ENCODE measurements around the gene UPK3B.
"Not testable (repeated sequence)": the region's sequence is repeated elsewhere in the genome, so short reads cannot be mapped to it uniquely, and the experiment has no call there.

UPK3B gene

DNA sequence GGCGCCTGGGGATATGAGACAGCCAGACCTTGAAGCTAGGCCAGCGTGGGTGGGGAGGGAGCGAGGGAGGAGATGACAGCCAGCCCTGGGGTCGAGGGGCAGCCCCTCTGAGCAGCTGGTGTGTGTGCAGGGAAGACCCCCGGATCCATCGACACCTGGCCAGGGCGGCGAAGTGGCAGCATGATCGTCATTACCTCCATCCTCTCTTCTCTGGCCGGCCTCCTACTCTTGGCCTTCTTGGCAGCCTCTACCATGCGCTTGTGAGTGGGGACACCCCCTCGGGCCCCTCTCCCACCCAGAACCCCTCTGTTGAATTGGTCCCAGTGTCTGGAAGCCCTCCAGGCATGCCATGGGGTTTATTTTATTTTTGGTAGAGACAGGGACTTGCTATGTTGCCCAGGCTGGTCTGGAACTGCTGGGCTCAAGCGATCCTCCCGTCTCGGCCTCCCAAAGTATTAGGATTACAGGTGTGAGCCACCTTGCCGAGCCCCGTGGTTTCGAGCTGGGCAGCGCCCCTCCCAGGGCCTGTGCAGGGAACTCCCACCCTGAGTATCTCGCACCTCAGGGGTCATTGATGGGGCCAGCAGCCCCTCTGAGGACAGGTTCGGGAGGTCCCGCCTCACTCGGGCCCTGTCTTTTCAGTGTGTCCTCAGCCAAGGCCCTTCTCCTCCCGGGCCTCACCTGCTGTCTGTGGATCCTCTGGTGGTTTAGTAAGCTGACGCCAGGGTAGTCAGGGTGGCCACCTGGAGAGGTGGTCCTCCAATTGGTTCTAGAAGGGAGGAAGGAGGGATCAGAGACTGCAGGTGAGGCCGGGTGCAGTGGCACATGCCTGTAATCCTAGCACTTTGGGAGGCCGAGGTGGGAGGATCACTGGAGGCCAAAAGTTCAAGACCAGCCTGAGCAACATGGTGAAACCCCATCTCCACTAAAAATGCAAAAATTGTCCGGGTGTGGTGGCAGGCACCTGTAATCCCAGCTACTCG is 3.8 kb downstream of the UPK3B start:
- DNase-seq: no peak

DNA sequence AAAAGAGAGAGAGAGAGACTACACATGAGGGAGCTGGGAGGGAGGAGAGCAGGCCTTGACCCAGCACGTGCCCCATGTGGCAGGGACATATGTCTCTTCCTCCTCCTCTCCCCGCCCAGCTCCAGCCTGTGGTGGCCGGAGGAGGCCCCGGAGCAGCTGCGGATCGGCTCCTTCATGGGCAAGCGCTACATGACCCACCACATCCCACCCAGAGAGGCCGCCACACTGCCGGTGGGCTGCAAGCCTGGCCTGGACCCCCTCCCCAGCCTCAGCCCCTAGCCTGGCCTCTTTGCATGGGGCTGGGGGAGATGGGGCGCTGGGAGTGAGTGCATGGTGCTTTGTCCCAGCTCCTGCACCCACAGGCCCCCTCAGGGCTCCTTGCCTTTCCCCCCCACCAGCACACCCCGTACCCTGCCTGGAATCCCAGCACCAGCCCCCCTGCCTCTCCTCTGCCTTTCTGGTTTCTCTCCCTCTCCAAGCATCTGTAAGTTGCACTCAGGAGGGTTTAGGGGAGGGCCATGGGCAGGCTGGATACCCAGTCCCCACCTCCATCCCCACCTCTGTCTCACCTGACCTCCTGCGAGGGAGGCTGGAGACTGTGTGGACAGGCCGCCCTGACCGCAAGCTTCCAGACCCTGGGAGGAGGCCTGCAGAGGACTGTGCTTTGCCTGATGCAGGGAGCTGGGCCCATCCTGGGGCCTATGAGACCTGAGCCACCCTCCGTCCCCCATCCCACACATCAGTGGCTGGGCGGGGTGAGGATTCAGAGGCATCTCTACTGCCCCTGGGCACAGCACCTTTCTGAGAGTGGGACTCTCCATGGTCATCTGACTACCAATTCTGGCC is 4.8 kb downstream of the UPK3B start:
- DNase-seq: no peak

DNA sequence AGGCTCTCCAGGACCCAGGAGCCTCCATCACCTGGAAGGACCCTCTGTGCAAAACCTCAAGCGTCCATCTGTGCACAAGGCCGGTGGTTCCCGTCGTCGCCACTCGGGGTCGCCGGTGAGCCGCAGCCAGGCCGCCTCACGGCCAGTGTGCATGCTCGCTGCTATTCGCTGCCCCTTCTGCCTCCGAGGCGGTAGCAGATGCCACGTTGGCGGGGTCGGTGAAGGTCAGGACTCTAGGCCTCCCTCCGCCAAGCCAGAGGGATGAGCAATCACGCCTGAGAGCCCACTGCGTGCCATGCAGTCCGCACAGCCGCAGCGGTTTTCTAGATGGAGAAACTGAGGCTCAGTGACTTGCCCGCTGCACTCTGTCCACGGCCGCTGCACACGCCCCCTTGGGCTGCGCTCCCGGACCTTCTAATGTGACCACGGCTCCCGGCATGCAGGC is 5.7 kb downstream of the UPK3B start:
- no peak for DNase-seq

DNA sequence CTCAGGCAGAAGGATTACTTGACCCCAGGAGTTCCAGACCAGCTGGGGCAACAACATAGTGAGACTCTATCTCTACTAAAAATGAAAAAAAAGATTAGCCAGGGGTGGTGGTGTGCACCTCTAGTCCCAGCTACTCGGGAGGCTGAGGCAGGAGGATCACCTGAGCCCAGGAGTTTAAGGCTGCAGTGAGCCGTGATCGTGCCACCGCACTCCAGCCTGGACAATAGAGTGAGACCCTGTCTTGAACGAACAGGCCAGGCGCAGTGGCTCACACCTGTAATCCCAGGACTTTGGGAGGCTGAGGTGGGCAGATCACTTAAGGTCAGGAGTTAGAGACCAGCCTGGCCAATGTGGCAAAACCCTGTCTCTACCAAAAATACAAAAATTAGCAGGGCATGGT is 6.6 kb downstream of the UPK3B start:
- DNase-seq: not testable (repeated sequence)

DNA sequence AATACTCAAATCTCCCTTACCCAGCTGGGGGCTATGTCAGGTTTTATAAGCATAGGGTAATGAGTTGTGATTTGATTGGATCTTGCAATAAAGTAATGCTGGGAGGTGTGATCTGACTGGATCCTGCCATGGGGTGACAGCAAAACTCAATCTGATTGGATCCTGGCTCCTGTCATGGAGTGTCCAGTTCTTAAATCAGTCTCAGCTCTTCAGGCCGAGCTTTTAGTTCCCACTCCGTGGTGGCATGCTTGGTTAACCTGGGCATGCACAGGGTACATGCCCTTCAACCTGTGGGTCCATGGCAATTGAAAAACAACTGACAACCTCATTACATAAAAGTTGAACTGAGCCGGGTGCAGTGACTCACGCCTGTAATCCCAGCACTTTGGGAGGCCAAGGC is 15.8 kb downstream of the UPK3B start:
- not testable (repeated sequence) for DNase-seq

DNA sequence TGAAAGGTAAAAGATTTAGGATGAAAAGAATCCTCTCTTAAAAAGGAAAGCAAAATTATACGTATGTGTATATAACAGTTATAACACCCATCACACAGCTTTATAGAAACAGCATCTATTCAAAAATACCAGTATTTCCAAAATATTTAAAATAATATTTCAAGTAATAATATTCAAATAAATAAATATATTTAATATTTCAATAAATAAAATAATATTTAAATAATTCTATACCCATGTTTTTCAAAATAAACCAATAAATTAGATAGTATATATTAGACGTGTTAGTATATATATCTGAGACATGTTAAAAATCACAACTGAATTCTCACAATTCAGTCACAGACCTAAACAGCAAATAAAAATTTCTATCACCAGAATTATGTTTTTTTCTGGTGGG is 21.3 kb downstream of the UPK3B start:
- DNase-seq: not testable (repeated sequence)

DNA sequence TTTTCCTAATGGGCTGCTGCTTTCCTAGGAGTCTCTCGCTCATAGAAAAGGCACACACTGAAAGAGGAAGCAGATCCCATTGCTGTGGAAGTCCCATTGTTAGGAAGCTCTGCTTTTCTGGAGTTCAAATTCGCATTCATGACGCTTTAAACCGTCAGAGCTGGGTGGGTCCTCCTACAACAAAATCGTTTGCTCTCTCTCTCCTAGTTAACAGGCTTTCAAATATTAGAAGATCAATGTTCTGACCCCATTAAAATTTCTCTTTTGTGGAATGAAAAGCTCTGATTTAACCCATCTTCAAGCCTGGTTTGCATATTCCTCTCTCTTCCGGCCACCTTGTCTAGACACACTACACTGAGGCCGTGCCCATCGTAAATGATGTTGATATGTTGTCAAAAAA is 32.8 kb downstream of the UPK3B start, which contains the start of gene SPDYE16:
TSS of gene SPDYE16 (minus strand) at position 101 of the 400 bp plus-strand sequence. CDS start 1,838 bp downstream, outside the sequence.
- DNase-seq: not testable (repeated sequence)

DNA sequence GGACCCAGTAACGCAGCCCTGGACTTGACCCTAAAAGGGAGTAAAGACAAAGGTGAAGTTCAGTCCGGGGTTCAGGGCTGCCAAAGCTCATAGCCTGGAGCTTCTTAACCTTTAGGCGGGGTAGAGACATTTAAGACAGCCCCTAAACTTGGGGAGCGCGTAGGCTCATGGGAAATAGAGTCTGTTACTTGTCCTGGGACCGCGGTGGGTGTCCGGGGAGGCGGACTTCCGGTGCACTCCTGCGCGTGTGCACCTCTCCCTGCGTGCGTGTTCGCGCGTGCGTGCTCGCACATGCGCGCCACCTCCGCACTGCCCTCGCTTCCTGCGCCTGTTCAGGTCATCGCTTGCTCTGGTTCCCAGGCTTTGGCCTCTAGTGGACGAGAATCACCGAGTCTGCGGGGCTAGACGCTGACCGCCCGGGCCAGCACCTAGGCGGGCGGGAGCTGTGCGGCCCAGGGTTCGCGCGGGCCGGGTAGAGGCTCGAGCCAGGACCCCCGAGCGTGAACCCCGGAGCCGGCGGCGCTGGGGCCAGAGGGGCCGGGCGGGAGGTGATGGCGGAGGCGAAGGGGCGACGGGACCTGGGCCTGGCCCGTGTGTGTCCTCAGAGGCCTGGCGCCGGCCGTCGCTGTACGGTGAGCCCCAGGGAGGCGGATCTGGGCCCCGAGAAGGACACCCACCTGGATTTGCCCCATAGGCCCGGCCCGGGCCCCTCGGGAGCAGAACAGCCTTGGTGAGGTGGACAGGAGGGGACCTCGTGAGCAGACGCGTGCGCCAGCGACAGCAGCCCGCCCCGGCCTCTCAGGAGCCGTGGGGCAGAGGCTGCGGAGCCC is 38.9 kb downstream of the UPK3B start:
- peak; percentile 74 for DNase-seq

DNA sequence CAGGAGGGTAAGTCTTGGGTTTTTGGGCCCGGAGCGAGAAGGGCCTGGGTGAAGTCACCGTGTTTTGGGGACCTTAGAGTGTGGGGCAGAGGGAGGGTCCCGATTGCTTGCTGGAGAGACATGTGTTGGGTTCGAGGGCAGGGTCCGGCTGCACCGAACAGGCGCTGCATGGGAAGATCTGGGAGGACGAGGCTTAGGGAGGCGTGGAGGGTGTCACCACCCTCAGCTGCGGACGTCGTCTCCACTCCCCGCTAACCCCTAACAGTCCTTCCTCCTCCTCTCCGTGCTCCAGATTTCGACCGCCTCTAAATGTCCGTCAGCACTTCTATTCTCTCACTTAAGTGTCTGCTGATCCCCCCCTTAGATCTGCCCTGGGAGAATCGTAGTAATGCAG is 39.5 kb downstream of the UPK3B start:
- DNase-seq: not testable (repeated sequence)

DNA sequence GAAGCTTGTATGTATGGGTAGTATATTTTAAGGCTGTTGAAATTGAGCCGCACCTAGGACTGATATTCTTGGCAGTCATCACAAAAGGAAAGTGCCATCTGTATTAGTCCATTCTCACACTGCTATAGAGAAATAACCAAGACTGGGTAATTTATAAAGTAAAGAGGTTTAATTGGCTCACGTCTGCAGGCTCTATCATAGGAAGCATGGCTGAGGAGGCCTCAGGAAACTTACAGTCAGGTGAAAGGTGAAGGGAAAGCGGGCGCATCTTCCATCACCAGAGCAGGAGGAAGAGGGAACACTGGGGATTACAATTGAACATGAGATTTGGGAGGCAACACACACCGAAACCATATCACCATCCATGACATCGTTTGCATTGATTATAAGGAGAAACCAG is 41.6 kb downstream of the UPK3B start:
- not testable (repeated sequence) for DNase-seq

DNA sequence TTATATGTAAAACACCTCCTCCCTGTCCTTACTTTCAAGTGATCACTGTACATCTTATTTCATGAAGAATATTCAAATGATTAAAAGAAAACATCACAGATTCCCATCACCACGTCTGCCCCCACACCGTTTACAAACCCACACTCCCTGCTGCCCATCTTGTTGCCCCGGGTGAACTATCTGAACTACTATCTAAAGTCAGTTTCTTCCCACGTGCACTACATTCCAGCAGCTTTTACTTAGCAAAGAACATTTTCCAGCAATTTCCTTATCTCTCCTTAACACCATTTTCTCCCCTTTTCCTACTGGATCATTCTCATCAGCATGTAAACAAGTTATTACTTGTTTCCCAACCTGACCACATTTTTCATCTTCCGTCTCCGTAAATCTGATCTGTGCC is 49.3 kb downstream of the UPK3B start:
- not testable (repeated sequence) for DNase-seq

DNA sequence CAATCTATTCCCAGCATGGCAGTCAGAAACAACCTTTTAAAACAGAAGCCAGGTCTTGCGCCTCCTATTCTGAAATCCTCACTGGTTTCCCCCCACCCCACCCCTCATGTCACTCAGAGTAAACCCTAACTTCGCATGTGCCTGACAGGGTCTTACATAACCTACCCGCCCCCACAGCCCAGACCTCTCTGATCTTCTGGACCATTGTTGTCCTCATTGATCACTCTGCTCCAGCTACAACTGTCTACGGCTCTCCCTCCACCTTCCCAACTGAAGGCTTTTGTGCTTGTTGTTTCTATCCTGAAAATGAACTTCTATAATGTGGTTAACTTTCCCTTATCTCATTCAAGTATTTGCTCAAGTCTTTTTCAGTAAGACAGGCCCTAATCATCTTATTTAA is 49.8 kb downstream of the UPK3B start:
- not testable (repeated sequence) for DNase-seq

DNA sequence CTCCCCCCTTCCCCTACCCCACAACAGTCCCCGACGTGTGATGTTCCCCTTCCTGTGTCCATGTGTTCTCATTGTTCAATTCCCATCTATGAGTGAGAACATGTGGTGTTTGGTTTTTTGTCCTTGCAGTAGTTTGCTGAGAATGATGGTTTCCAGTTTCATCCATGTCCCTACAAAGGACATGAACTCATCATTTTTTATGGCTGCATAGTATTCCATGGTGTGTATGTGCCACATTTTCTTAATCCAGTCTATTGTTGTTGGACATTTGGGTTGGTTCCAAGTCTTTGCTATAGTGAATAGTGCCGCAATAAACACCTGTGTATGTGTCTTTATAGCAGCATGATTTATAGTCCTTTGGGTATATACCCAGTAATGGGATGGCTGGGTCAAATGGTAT is 51.0 kb downstream of the UPK3B start:
- DNase-seq: not testable (repeated sequence)

DNA sequence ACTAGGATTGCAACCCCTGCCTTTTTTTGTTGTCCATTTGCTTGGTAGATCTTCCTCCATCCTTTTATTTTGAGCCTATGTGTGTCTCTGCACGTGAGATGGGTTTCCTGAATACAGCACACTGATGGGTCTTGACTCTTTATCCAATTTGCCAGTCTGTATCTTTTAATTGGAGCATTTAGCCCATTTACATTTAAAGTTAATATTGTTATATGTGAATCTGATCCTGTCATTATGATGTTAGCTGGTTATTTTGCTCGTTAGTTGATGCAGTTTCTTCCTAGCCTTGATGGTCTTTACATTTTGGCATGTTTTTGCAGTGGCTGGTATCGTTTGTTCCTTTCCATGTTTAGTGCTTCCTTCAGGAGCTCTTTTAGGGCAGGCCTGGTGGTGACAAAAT is 54.6 kb downstream of the UPK3B start:
- not testable (repeated sequence) for DNase-seq
